GM18498 (cell line): ENCODE measurements around the gene ASCC2.
A peak's percentile ranks its signal among the peaks of the same experiment; 100 is the strongest.

ENCODE experiments used
- ATAC-seq: cut with Tn5 transposase; IDR thresholded peaks from one replicate; pipeline ENCODE4 v1.9.1; 2021; ENCODE audit warnings: mild to moderate bottlenecking, moderate library complexity; ENCODE audit not compliant: unreplicated experiment

ASCC2 gene

GRCh38 chr22:29788339-29789279, 49.5 kb downstream of the ASCC2 start:
- no peak for ATAC-seq

- no peak for ATAC-seq
Observed at GRCh38 chr22:29787371-29787980, 50.6 kb downstream of the ASCC2 start.

GRCh38 chr22:29786031-29786430, 52.0 kb downstream of the ASCC2 start:
- ATAC-seq = no peak

- ATAC-seq = no peak
Observed at GRCh38 chr22:29784451-29785361, 53.4 kb downstream of the ASCC2 start.

GRCh38 chr22:29782061-29782845, 55.8 kb downstream of the ASCC2 start:
- no peak for ATAC-seq

GRCh38 chr22:29780748-29781676, 57.1 kb downstream of the ASCC2 start:
- ATAC-seq = no peak

- ATAC-seq = no peak
Observed at GRCh38 chr22:29780220-29780619, 57.9 kb downstream of the ASCC2 start.

- ATAC-seq = no peak
Observed at GRCh38 chr22:29773233-29773632, 64.8 kb downstream of the ASCC2 start.

GRCh38 chr22:29772170-29772641, 65.9 kb downstream of the ASCC2 start:
- ATAC-seq = no peak

GRCh38 chr22:29769723-29770321, 68.3 kb downstream of the ASCC2 start:
- ATAC-seq = no peak

GRCh38 chr22:29768052-29768693, 69.9 kb downstream of the ASCC2 start:
- ATAC-seq = no peak

GRCh38 chr22:29767171-29768051, 70.7 kb downstream of the ASCC2 start, which contains the start of gene UQCR10:
TSS of gene UQCR10 (plus strand) at chr22:29767369. CDS start at chr22:29767399, 30 bp downstream.
- ATAC-seq = peak; percentile 63

GRCh38 chr22:29766632-29767170, 71.4 kb downstream of the ASCC2 start, which contains the start of gene ZMAT5:
TSS of gene ZMAT5 (minus strand) at chr22:29767007. CDS start at chr22:29748544, 18,463 bp downstream.
- ATAC-seq = peak; percentile 87

GRCh38 chr22:29765905-29766631, 72.0 kb downstream of the ASCC2 start:
- peak; percentile 23 for ATAC-seq

- no peak for ATAC-seq
Observed at GRCh38 chr22:29762263-29762662, 75.8 kb downstream of the ASCC2 start.

- no peak for ATAC-seq
Observed at GRCh38 chr22:29758959-29759358, 79.1 kb downstream of the ASCC2 start.
